ENCODE data around the gene MAP2K5.
A peak's percentile ranks its signal among the peaks of the same experiment; 100 is the strongest.

MAP2K5 gene

GRCh38 chr15:67762610-67763368 is 220.3 kb downstream of the MAP2K5 start:
- DNase-seq = peak; percentile 14

GRCh38 chr15:67765701-67766100 is 223.2 kb downstream of the MAP2K5 start:
- DNase-seq = no peak

DNA sequence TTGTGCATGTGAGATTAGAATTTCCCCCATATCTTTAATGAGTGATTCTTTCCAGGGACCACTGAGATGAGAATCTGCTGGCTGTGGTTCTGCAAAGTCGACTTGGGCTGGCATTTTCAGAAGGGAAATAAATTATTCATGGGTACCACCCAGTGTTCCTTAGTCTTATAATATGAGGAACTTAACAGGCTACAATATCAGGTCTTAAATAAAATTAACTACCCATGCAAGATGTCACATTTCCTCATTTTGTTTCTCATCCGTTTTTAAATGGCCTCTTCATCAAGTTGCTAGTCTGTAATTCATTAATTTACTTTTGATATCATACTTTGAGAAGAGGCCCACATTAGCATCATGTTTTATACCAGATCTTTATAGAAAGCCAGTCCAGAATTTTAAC is 224.5 kb downstream of the MAP2K5 start:
- DNase-seq = no peak

DNA sequence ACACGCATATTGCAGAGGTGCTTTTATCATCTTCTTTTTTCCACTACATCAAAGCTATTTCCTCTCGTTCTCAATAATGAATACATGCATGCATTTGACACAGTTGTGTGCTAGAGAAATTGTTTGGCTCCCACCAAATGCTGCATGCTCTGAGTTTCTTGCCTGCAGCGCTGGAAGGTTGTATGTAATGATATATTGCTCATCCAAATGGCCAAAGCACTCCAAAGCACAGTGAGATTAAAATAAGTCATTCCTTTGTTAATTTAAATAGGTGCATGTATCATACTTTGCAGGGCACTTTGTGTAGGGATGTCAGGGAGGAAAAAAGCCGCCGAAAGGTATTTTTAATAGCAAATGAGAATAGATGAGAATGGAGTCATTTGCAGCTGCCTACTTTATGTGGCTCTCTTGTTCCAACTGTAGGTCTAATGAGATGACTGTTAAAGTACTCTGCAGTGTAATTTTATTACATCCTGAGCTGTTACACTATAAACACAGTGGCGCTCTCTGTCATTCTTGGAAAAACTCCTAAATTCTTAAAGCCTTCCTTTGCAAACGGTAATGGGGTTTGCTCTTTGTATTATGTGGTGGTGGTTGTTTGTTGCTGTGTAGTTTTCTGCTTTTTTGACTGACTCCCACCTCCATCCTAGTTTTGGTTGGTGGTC is 225.9 kb downstream of the MAP2K5 start:
- DNase-seq = no peak

GRCh38 chr15:67769497-67770357 is 227.2 kb downstream of the MAP2K5 start:
- no peak for DNase-seq

GRCh38 chr15:67770358-67770628 is 227.8 kb downstream of the MAP2K5 start:
- DNase-seq = no peak

DNA sequence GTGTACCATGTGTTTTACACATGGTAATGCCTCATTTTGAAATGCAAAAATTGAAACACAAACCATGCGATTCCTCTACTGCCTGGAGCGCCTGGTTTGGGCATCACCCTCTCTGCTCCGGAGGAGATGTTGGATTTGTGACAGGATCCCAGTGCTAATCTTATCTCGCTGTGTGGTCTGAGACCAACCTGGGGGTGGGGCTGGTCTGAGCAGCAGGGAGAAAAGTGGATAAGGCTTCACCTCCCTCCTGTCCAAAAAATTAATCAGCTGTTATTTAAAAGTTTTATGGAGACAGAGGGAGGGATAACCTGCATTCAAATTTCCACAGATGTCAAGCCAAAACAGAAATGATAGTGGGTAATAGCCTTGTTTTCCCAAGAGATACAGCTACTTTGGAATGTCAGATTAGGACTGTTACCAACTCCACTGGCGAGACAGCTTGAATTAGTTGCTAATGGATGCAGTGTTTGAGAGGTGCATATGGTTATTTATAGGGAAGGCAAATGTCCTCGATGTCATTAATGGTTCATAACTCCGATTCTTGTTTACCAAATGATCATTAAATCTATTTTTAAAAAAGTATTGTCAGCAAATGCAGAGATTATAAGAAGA is 228.8 kb downstream of the MAP2K5 start:
- DNase-seq = no peak

DNA sequence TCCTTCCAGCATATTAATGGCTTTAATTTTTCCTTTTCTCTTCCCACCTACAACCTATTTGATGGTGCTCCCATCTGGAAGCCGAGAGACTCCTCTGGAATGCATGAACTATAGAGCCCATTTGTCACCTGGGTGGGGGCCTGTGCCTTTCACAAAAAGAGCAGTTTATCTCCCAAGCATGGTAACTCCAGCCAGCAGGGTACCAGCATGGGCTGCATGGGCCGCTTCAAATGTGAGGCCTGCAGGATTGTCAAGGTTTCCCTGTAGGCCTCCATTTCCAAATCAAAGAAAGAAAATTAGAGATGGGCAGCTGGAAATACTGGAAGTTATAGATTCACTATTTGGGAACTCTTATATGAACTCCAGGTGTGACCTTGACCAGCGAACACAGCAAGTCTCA is 232.1 kb downstream of the MAP2K5 start:
- no peak for DNase-seq

GRCh38 chr15:67775250-67775649 is 232.7 kb downstream of the MAP2K5 start:
- no peak for DNase-seq

DNA sequence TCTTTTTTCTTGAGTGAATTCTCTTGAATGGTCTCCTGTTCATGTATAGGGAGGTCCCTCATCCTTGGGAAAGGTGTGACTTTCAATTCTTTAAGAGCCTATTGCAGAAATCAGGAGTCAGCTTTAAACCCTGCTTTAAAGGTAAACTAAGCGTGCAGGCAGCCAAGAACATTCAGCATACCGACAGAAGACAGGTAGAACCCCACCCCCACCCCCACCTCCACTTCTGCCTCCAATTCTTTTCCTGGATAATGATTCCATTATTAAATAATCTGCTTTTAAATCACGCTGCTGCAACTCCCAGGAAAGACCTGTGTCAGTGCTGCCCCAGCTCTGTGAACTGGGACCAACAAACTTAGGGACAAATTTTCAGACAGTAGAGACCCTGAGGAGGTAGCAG is 233.5 kb downstream of the MAP2K5 start:
- DNase-seq = no peak

DNA sequence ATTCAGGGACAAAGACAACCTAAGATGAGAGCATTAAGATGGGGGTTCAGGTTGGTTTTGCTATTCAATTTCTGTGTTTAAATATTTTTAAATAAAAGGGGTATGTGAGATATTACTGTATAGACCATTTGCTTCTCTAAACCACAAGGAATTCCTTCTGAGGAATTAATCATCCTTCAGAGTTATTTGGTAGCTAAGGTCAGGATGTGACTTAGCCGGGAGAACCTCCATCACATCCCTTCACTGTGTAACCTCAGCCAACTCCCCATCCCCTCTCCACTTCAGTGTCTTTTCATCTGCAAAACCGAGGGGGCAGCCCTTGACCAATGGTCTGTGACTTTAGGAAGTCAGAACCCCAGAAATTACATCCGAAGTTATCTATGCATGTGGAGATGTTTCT is 234.1 kb downstream of the MAP2K5 start:
- no peak for DNase-seq

DNA sequence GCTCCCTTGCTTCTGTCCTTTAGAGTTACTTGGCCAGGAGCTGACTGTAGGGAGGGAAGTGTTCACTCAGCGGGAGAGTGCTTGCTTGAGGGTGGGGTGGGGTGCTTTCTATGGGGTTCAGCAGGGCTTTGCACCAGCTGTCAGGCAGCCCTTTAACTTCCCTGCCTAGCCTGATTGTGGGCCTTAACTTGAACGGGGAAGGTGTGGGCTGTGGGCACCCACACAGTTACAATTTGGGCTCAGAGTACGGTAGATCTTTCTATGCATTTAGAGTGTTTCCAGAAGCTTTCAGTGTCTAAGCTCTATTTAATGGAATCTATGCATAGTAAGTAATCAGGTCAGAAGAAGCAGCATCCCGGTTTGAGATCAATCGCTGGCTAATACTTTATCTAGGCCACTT is 234.6 kb downstream of the MAP2K5 start:
- DNase-seq = no peak

GRCh38 chr15:67777773-67778172 is 235.3 kb downstream of the MAP2K5 start:
- DNase-seq = no peak

- DNase-seq = no peak
Observed at GRCh38 chr15:67778968-67779548, 236.6 kb downstream of the MAP2K5 start.

- DNase-seq = no peak
Observed at GRCh38 chr15:67779549-67780111, 237.1 kb downstream of the MAP2K5 start.

DNA sequence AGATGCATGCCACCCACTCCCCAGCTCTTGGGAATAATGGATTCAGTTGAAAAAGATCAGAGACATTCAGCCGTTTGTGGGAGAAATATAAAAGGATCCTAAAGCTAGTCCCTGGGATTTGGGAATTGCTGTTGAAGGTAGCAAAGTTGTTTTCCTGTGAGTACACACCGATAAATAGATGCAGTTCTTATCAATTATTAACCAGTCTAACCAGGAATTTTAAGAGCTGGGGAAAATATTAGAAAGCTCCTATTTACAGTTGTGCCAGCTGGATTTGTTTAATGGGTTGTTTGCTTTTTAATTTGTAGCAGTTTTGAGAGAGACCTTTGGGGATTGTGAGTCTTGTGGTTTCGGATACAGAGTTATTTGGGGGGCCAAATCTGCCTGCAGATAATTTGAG is 238.6 kb downstream of the MAP2K5 start:
- DNase-seq = no peak

DNA sequence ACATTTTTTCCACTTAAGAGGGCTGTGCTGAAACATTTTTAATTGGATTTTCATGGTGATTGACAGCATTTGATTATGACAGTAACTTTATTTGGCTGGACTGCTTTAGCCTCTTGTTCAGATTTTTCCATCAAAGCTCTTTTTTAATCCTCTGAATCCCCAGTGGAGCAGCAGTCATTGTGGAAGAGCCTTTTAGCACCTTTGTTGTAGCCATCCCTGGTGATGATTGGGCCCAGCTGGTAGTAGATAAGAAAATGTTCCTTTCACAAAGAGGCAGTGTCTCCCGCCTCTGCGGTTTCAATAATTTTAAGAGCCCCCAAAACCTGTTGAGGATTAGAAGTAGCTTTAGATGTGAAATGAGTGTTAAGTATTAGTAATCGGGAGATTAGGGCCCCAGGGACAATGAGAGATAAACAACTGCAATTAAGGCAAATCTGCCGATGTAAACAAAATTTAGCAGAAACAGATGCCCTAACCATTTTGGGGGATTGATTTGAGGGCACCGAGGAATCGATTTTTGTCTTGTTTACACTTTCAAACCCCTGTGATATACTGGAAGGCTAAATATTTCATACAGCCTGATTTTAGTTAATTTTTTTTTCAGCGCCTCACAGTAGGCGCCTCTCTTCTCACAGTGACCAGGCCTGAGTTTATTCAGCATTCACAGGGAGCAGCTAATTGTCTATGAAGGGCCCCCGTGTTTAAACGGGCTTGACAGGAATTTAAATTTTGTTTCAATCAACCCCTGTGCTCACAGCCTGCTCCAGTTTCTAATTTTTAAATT is 239.6 kb downstream of the MAP2K5 start:
- DNase-seq = no peak

DNA sequence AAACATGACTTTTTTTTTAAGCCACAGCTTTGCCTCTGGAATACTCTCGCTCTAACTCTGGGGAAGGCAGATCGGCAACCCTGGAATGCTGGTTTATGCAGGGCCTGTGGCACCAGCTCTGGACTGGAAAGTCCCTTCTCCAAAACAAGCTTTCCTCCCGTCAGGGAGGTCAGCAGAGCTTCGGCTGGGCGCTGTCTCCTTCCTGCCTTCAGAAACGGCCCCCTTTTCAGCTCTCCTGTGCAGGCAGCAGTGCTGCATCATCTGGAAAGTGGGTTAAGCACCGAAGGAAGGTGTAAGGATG is 240.1 kb downstream of the MAP2K5 start:
- no peak for DNase-seq

DNA sequence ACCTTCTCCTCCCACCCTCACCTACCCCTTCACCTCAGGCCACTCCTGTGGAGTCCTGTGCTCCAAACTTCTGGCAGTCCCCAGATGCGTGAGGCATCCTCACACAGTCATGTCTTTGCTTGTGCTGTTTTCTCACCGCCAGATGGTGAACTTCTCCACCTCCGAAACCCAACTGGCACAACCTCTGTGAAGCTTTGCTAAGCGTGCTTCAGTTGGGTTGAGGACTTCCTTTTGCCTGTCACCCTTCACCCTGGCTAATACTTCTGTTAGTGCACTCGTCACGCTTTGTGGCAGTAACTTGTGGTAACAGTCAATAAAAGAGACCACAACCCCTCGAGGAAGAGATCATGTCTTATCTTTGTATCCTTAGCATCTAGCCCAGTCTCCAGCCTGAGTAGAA is 240.8 kb downstream of the MAP2K5 start:
- peak; percentile 17 for DNase-seq

DNA sequence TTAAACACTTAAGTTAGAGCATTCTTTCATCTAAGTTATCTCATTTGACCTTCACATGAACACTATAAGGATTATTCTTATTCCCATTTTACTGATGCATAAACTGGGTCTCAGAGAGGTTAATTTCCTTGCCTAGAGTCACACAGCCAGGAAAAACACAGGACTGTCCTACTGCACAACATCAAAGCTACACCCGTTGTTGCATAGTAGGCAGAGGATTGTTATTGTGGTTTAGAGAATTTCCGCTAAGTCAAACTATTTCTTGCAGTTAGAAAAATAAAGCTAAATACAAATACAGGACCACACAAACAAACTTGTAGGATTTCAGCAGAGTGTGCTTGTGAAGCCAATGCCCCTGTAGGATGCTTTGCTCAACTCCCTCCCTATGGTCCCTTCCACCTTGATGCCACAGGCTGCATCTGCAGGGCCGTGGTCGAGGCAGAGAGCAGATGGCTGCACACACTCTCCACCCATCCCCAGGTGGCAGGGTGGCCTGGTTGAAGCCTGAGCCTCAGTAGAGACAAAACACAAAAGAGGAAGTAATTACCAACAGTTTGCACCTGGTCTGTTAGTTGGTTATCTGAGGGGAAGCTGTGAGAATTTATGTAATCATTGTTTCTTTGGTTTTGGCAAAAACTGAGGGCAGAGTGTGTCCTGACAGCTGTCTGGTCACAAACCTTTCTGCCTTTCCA is 241.7 kb downstream of the MAP2K5 start:
- DNase-seq = no peak

- no peak for DNase-seq
Observed at GRCh38 chr15:67784856-67785430, 242.4 kb downstream of the MAP2K5 start.

Measured in activated T-cell treated with anti-CD3 and anti-CD28 coated beads for 4 hours (primary cell).